Activated CD8-positive, alpha-beta memory T cell treated with anti-CD3 and anti-CD28 coated beads, Interleukin-2, amount 10 ng/mL, durations not matched to agents 7 days and 5 days (primary cell): ENCODE measurements around the gene ZNF22. TPM values are rescaled to one million over a fixed set of nuclear protein-coding genes. Genes with fewer than 3 reads are reported as not detected.

ENCODE experiments used
- ATAC-seq: fragments of 150-1000 bp; cut with Tn5 transposase; one replicate; pipeline ENCODE4 v1.10.0; 2021; ENCODE audit warnings: moderate library complexity
- CTCF ChIA-PET: fragments of 350-600 bp; sonication (Branson Sonifier 250); formaldehyde crosslinking; loops from one replicate; lab custom pipeline; 2021; ENCODE audit warnings: antibody characterized with exemption; lab: Charles Lee
- DNase-seq: peaks from one replicate; pipeline ENCODE4 v3.0.0-alpha.2; 2020
- H3K27ac Mint-ChIP-seq: one replicate; pipeline ENCODE4 v1.8.0; 2021; ENCODE audit warnings: mild to moderate bottlenecking, mixed read lengths
- H3K27me3 Mint-ChIP-seq: one replicate; pipeline ENCODE4 v1.8.0; 2021; ENCODE audit warnings: mixed read lengths
- H3K36me3 Mint-ChIP-seq: one replicate; pipeline ENCODE4 v1.8.0; 2021; ENCODE audit warnings: mild to moderate bottlenecking, mixed read lengths
- H3K4me1 Mint-ChIP-seq: one replicate; pipeline ENCODE4 v1.8.0; 2021; ENCODE audit warnings: mixed read lengths
- H3K4me3 Mint-ChIP-seq: one replicate; pipeline ENCODE4 v1.8.0; 2021; ENCODE audit warnings: mild to moderate bottlenecking, moderate library complexity, mixed read lengths
- H3K9me3 Mint-ChIP-seq: one replicate; pipeline ENCODE4 v1.8.0; 2022; ENCODE audit warnings: low read depth, mixed read lengths
- total RNA-seq, 2 experiments: library from RNA; stranded (reverse); gene quantifications; one replicate each; pipeline ENCODE4 v1.2.3, GENCODE V29; 2021

Gene ZNF22
- total RNA-seq, 2 experiments from 2014 or later = 29.5 to 29.6 TPM

- Mint-ChIP-seq H3K27me3 (peaks cover 7% of the 10 kb centered on the region), H3K4me1 (peaks cover 10% of the 10 kb centered on the region), H3K36me3 (no peaks in the 10 kb centered on the region), H3K4me3 (no peak overlapping the region), H3K27ac (no peak overlapping the region), H3K9me3 (no peaks in the 10 kb centered on the region)
- CTCF ChIA-PET = no interaction called here
- DNase-seq (no peak), ATAC-seq (no peak)
Measured at GRCh38 chr10:44983066-44983894, 17.4 kb upstream of the ZNF22 start.

- DNase-seq (no peak), ATAC-seq (no peak)
- CTCF ChIA-PET = no interaction called here
- H3K36me3 Mint-ChIP-seq = no peaks in the 10 kb centered on the region
- no peak overlapping the region for H3K4me3 Mint-ChIP-seq
- H3K27me3 Mint-ChIP-seq = peaks cover 12% of the 10 kb centered on the region
- peaks cover 10% of the 10 kb centered on the region for H3K4me1 Mint-ChIP-seq
- H3K27ac Mint-ChIP-seq = no peak overlapping the region
- H3K9me3 Mint-ChIP-seq = no peaks in the 10 kb centered on the region
Measured at GRCh38 chr10:44983895-44984278, 16.8 kb upstream of the ZNF22 start.

- Mint-ChIP-seq H3K27ac (no peak overlapping the region), H3K4me3 (no peak overlapping the region), H3K36me3 (no peaks in the 10 kb centered on the region), H3K4me1 (peaks cover 10% of the 10 kb centered on the region), H3K9me3 (no peaks in the 10 kb centered on the region), H3K27me3 (peaks cover 15% of the 10 kb centered on the region)
- ATAC-seq (no peak), DNase-seq (no peak)
- CTCF ChIA-PET = no interaction called here
Measured at GRCh38 chr10:44984671-44985101, 16.0 kb upstream of the ZNF22 start.

GRCh38 chr10:44985175-44985681 lies 15.5 kb upstream of the ZNF22 start:
- Mint-ChIP-seq H3K9me3 (no peaks in the 10 kb centered on the region), H3K36me3 (no peaks in the 10 kb centered on the region), H3K4me1 (peaks cover 9% of the 10 kb centered on the region), H3K27ac (no peak overlapping the region), H3K27me3 (peaks cover 15% of the 10 kb centered on the region), H3K4me3 (no peak overlapping the region)
- no peak for ATAC-seq
- no peak for DNase-seq
- CTCF ChIA-PET = no interaction called here

GRCh38 chr10:44986179-44986578 lies 14.5 kb upstream of the ZNF22 start:
- CTCF ChIA-PET = interaction anchor here (1.3 to 3.1 kb wide), 2 partner anchors 9 to 53 kb away, joined by 3 to 12 read pairs; no protein-coding TSS in a partner anchor
- H3K27ac Mint-ChIP-seq = no peak overlapping the region
- DNase-seq (no peak), ATAC-seq (no peak)
- H3K9me3 Mint-ChIP-seq = no peaks in the 10 kb centered on the region
- no peak overlapping the region for H3K4me3 Mint-ChIP-seq
- no peaks in the 10 kb centered on the region for H3K36me3 Mint-ChIP-seq
- peaks cover 15% of the 10 kb centered on the region for H3K27me3 Mint-ChIP-seq
- H3K4me1 Mint-ChIP-seq = peaks cover under 1% of the 10 kb centered on the region

- no peaks in the 10 kb centered on the region for H3K36me3 Mint-ChIP-seq
- H3K4me3 Mint-ChIP-seq = no peak overlapping the region
- peaks cover 15% of the 10 kb centered on the region for H3K27me3 Mint-ChIP-seq
- H3K27ac Mint-ChIP-seq = no peak overlapping the region
- H3K9me3 Mint-ChIP-seq = no peaks in the 10 kb centered on the region
- no peak for DNase-seq
- H3K4me1 Mint-ChIP-seq = no peaks in the 10 kb centered on the region
- ATAC-seq = no peak
- CTCF ChIA-PET = interaction anchor here (0.9 to 3.1 kb wide), 3 partner anchors 9 to 54 kb away, joined by 3 to 12 read pairs (median 3); no protein-coding TSS in a partner anchor
Measured at GRCh38 chr10:44986670-44987069, 14.1 kb upstream of the ZNF22 start.

- CTCF ChIA-PET = no interaction called here
- Mint-ChIP-seq H3K4me1 (peaks cover under 1% of the 10 kb centered on the region), H3K9me3 (no peaks in the 10 kb centered on the region), H3K4me3 (no peak overlapping the region), H3K36me3 (no peaks in the 10 kb centered on the region), H3K27me3 (peaks cover 15% of the 10 kb centered on the region), H3K27ac (no peak overlapping the region)
- ATAC-seq (no peak), DNase-seq (peak; percentile 31)
Measured at GRCh38 chr10:44988957-44989585, 11.7 kb upstream of the ZNF22 start.

GRCh38 chr10:44989597-44990301 lies 11.0 kb upstream of the ZNF22 start:
- Mint-ChIP-seq H3K27me3 (peaks cover 15% of the 10 kb centered on the region), H3K9me3 (no peaks in the 10 kb centered on the region), H3K4me3 (no peak overlapping the region), H3K4me1 (peaks cover 4% of the 10 kb centered on the region), H3K36me3 (no peaks in the 10 kb centered on the region), H3K27ac (no peak overlapping the region)
- ATAC-seq = no peak
- CTCF ChIA-PET = no interaction called here
- DNase-seq = peak; percentile 18

- Mint-ChIP-seq H3K27ac (no peak overlapping the region), H3K36me3 (no peaks in the 10 kb centered on the region), H3K4me1 (peaks cover 9% of the 10 kb centered on the region), H3K9me3 (no peaks in the 10 kb centered on the region), H3K27me3 (peaks cover 15% of the 10 kb centered on the region), H3K4me3 (no peak overlapping the region)
- DNase-seq (peak; percentile 27), ATAC-seq (no peak)
- CTCF ChIA-PET = no interaction called here
Measured at GRCh38 chr10:44990302-44990655, 10.4 kb upstream of the ZNF22 start.

GRCh38 chr10:44990965-44991364 lies 9.8 kb upstream of the ZNF22 start:
- no peak overlapping the region for H3K4me3 Mint-ChIP-seq
- ATAC-seq (no peak), DNase-seq (peak; percentile 25)
- peaks cover 14% of the 10 kb centered on the region for H3K27me3 Mint-ChIP-seq
- H3K4me1 Mint-ChIP-seq = peaks cover 16% of the 10 kb centered on the region
- H3K27ac Mint-ChIP-seq = no peak overlapping the region
- H3K36me3 Mint-ChIP-seq = no peaks in the 10 kb centered on the region
- H3K9me3 Mint-ChIP-seq = no peaks in the 10 kb centered on the region
- CTCF ChIA-PET = no interaction called here

- H3K9me3 Mint-ChIP-seq = no peaks in the 10 kb centered on the region
- no peak for DNase-seq
- ATAC-seq = no peak
- H3K27me3 Mint-ChIP-seq = peaks cover 9% of the 10 kb centered on the region
- CTCF ChIA-PET = interaction anchor here (1.5 kb wide), 1 partner anchor 16 kb away, joined by 4 read pairs; no protein-coding TSS in a partner anchor
- H3K4me3 Mint-ChIP-seq = no peak overlapping the region
- H3K4me1 Mint-ChIP-seq = peaks cover 22% of the 10 kb centered on the region
- H3K27ac Mint-ChIP-seq = no peak overlapping the region
- H3K36me3 Mint-ChIP-seq = no peaks in the 10 kb centered on the region
Measured at GRCh38 chr10:44991571-44991970, 9.2 kb upstream of the ZNF22 start.

- DNase-seq = peak; percentile 21
- no peaks in the 10 kb centered on the region for H3K9me3 Mint-ChIP-seq
- peaks cover 26% of the 10 kb centered on the region for H3K4me1 Mint-ChIP-seq
- peaks cover 9% of the 10 kb centered on the region for H3K27me3 Mint-ChIP-seq
- CTCF ChIA-PET = interaction anchor here (1.5 kb wide), 1 partner anchor 16 kb away, joined by 4 read pairs; no protein-coding TSS in a partner anchor
- no peaks in the 10 kb centered on the region for H3K36me3 Mint-ChIP-seq
- no peak for ATAC-seq
- no peak overlapping the region for H3K27ac Mint-ChIP-seq
- H3K4me3 Mint-ChIP-seq = no peak overlapping the region
Measured at GRCh38 chr10:44992070-44992731, 8.5 kb upstream of the ZNF22 start.
